GM23338 (cell line): ENCODE results near the gene MMADHC.

Source experiments
- CREB1 ChIP-seq: fragments of 250-450 bp; sonication (Bioruptor Pico); IDR thresholded peaks from 2 replicates; pipeline ENCODE4 v1.5.0; 2020; ENCODE audit warnings: low read depth, mild to moderate bottlenecking, moderate library complexity
- CTCF ChIP-seq, 2 experiments: fragments of 200-600 bp in 1 of 2; sonication (generic) in 1 of 2; conservative IDR thresholded peaks; 2 replicates each; pipeline versions ENCODE4 v1.5.1 to v1.6.1; 2016 to 2017; ENCODE audit warnings: antibody characterized with exemption in 2 of 2, low read depth in 2 of 2, mild to moderate bottlenecking in 2 of 2, moderate library complexity in 1 of 2
- ETS1 ChIP-seq: IDR thresholded peaks from 2 replicates; pipeline ENCODE4 v1.6.1; 2016; ENCODE audit warnings: antibody characterized with exemption
- EZH2 ChIP-seq: fragments of 200-600 bp; sonication (generic); IDR thresholded peaks from one replicate; pipeline ENCODE4 v1.8.0; 2017; ENCODE audit warnings: antibody characterized with exemption, mild to moderate bottlenecking, low read depth; ENCODE audit not compliant: unreplicated experiment
- EZH2phosphoT487 ChIP-seq: fragments of 200-600 bp; sonication (generic); IDR thresholded peaks from one replicate; pipeline ENCODE4 v1.8.1; 2018; ENCODE audit warnings: antibody characterized with exemption; ENCODE audit not compliant: unreplicated experiment
- JUNB ChIP-seq: IDR thresholded peaks from one replicate; pipeline ENCODE4 v1.6.1; 2016; ENCODE audit warnings: antibody characterized with exemption; ENCODE audit not compliant: unreplicated experiment
- NANOG ChIP-seq: IDR thresholded peaks from 2 replicates; pipeline ENCODE4 v1.6.1; 2016; ENCODE audit warnings: antibody characterized with exemption, borderline replicate concordance
- POLR2AphosphoS5 ChIP-seq: IDR thresholded peaks from 2 replicates; pipeline ENCODE4 v1.6.1; 2016; ENCODE audit warnings: antibody characterized with exemption, low read depth
- REST ChIP-seq: IDR thresholded peaks from one replicate; pipeline ENCODE4 v1.6.1; 2018; ENCODE audit warnings: antibody characterized with exemption; ENCODE audit not compliant: unreplicated experiment
- ZNF114 ChIP-seq: fragments of 250-450 bp; sonication (Bioruptor Pico); IDR thresholded peaks from 2 replicates; pipeline ENCODE4 v1.5.0; 2020; ENCODE audit warnings: mild to moderate bottlenecking, moderate library complexity

DNA sequence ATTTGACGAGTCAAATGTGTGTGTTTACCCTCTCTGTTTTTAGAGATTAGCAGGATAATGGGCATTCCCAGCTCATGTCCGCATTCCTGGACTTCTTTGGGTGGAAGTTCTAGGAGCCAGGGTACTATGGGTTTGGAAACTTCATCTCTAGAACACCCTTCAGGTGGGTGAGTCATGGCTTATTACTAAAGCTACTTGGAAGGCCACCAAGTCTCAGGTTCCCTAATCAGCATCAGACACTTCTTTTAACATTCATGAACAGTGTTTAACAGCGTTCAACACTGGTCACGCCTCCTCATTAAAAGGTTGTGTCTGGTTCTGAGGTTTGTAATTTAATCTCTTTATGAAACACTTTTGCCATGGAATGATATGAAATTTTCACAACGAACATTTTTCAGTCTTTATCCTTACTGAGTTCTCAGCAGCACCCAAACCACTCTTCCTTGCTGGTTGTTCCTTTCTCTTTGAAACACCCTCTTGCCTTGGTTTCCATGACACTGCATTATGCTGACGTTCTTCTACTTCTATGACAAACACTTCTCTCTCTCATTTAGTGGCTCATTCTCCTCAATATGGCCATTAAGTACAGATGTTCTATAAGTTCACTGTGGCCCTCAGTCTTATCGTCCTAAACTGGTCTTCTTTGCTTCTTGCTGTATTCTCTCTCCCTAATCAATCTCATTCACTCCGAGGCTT is 49.3 kb downstream of the MMADHC start:
- TF ChIP-seq CTCF (conservative IDR thresholded peaks at IDR 0.05; ENCODE audit: low read depth in 2 of 2), result no peak
- no peak for TF ChIP-seq POLR2AphosphoS5
- no peak for TF ChIP-seq ETS1
- TF ChIP-seq CREB1, result no peak
- TF ChIP-seq EZH2, result no peak
- TF ChIP-seq EZH2phosphoT487, result no peak
- no peak for TF ChIP-seq REST
- TF ChIP-seq NANOG, result no peak
- no peak for TF ChIP-seq ZNF114 (CRISPR knock-in tag)
- no peak for TF ChIP-seq JUNB
